K562 (cell line): Measurements from ENCODE around the gene SRC. TPM values are rescaled to one million over a fixed set of nuclear protein-coding genes. Genes with fewer than 3 reads are reported as not detected.

ENCODE experiments used
- CBX5 ChIP-seq: IDR thresholded peaks from 2 replicates; pipeline ENCODE4 v1.6.1; 2014; ENCODE audit warnings: low read depth, borderline replicate concordance
- CC2D1A ChIP-seq: fragments of 450-650 bp; IDR thresholded peaks from 2 replicates; pipeline ENCODE4 v1.6.1; 2017; ENCODE audit warnings: mild to moderate bottlenecking
- CXXC5 ChIP-seq: fragments of 250-450 bp; sonication (Bioruptor Pico); IDR thresholded peaks from 2 replicates; pipeline ENCODE4 v1.8.0; 2022; ENCODE audit warnings: inconsistent platforms, mild to moderate bottlenecking, moderate library complexity
- FOXK1 ChIP-seq: sonication (generic); formaldehyde crosslinking; IDR thresholded peaks from 2 replicates; pipeline ENCODE4 v1.8.0; 2022; ENCODE audit warnings: missing genetic modification reagents, mild to moderate bottlenecking, borderline replicate concordance
- HNRNPLL ChIP-seq: fragments of 200-400 bp; formaldehyde crosslinking; IDR thresholded peaks from 2 replicates; pipeline ENCODE4 v1.6.1; 2017; ENCODE audit warnings: low read length, low read depth, mild to moderate bottlenecking; ENCODE audit not compliant: poor library complexity, severe bottlenecking
- RBFOX2 ChIP-seq: fragments of 200-400 bp; formaldehyde crosslinking; IDR thresholded peaks from 2 replicates; pipeline ENCODE4 v1.6.1; 2017; ENCODE audit warnings: low read depth, mild to moderate bottlenecking, low read length, moderate library complexity
- SMARCB1 ChIP-seq: IDR thresholded peaks from 2 replicates; pipeline ENCODE4 v1.6.1; 2011; ENCODE audit warnings: improper control_type of control experiment, low read depth; ENCODE audit not compliant: insufficient read length
- TBL1XR1 ChIP-seq, 2 experiments: IDR thresholded peaks; 2 replicates each; pipeline ENCODE4 v1.6.1; 2012; ENCODE audit warnings: improper control_type of control experiment in 2 of 2, low read length in 2 of 2, mild to moderate bottlenecking in 1 of 2
- TCF15 ChIP-seq: fragments of 250-450 bp; sonication (Bioruptor Pico); IDR thresholded peaks from 2 replicates; pipeline ENCODE4 v1.8.0; 2022; ENCODE audit warnings: moderate library complexity, mild to moderate bottlenecking, inconsistent platforms
- XRCC4 ChIP-seq: IDR thresholded peaks from one replicate; pipeline ENCODE4 v1.6.1; 2011; ENCODE audit not compliant: insufficient read depth, insufficient read length; ENCODE audit errors: extremely low read depth
- ZNF445 ChIP-seq: fragments of 250-450 bp; sonication (Bioruptor Pico); IDR thresholded peaks from 2 replicates; pipeline ENCODE4 v1.4.0; 2020; ENCODE audit warnings: low read depth, mild to moderate bottlenecking, moderate library complexity
- ZNF77 ChIP-seq: fragments of 250-450 bp; sonication (Bioruptor Pico); IDR thresholded peaks from 2 replicates; pipeline ENCODE4 v1.5.0; 2020
- polyA plus RNA-seq, 8 experiments: library from polyadenylated mRNA; depleted of rRNA in 4 of 8; stranded (reverse) in 5 of 8; unstranded in 3 of 8; fragments of >200 nt; fragmentation: Nextera tagmentation in 2 of 8; fragmentation: Illumina TruSeq in 1 of 8; extraction: Ambion mirVana in 2 of 8; extraction: Trizol in 1 of 8; gene quantifications; 2 replicates each; pipeline versions ENCODE4 v1.2.1 to v1.2.3, GENCODE V29; 2011 to 2014; ENCODE audit warnings: inconsistent platforms in 1 of 8, missing spikeins in 1 of 8
- total RNA-seq, 7 experiments: library from RNA; depleted of rRNA in 6 of 7; stranded (reverse); fragments of >200 nt in 6 of 7; fragmentation: Illumina TruSeq in 2 of 7; extraction: Trizol in 2 of 7; gene quantifications; 2 replicates each; pipeline versions ENCODE4 v1.2.1 to v1.2.3, GENCODE V29; 2011 to 2021; ENCODE audit warnings: low replicate concordance in 1 of 7

The SRC gene
- total and polyA plus RNA-seq, 9 of the 15 experiments (the other 6 are each of a cell fraction or from before 2014, with no cell fraction given): 0.06 to 8.5 (median 3.1) TPM

- no peak for TF ChIP-seq CBX5
- TF ChIP-seq HNRNPLL: no peak
- no peak for TF ChIP-seq SMARCB1
- TF ChIP-seq XRCC4: no peak
- TF ChIP-seq FOXK1: no peak
- no peak for TF ChIP-seq RBFOX2
- no peak for TF ChIP-seq ZNF77 (CRISPR knock-in tag)
- no peak for TF ChIP-seq TBL1XR1 (IDR thresholded peaks at IDR 0.05; ENCODE audit: low read length in 2 of 2)
- TF ChIP-seq CXXC5 (CRISPR knock-in tag): no peak
- TF ChIP-seq ZNF445 (CRISPR knock-in tag): no peak
- TF ChIP-seq CC2D1A: no peak
- no peak for TF ChIP-seq TCF15
Measured at GRCh38 chr20:37395921-37396415, 50.0 kb downstream of the SRC start (continued).
